ENCODE measurements around the gene WDR6.

DNA sequence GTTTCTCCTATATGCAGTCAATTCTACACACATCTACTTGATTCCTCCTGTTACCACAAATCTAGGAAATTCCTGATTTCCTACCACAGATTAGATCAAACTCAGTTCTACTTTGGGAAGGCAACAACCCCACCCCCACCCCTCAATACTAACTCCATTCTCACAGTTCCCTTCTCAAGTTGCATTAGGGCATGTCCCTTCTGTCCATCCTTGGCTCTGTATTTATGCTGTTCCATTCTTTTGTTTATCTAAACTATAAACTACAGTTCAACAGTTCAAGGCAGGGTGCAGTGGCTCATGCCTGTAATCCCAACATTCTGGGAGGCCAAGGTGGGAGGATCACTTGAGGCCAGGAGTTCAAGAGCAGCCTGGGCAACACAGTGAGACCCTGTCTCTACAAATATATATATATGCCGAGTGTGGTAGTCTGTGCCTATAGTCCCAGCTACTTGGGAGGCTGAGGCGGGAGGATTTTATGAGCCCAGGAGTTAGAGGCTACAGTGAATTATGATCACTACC is 47.2 kb downstream of the WDR6 start:
- TF ChIP-seq, protein P1, sequence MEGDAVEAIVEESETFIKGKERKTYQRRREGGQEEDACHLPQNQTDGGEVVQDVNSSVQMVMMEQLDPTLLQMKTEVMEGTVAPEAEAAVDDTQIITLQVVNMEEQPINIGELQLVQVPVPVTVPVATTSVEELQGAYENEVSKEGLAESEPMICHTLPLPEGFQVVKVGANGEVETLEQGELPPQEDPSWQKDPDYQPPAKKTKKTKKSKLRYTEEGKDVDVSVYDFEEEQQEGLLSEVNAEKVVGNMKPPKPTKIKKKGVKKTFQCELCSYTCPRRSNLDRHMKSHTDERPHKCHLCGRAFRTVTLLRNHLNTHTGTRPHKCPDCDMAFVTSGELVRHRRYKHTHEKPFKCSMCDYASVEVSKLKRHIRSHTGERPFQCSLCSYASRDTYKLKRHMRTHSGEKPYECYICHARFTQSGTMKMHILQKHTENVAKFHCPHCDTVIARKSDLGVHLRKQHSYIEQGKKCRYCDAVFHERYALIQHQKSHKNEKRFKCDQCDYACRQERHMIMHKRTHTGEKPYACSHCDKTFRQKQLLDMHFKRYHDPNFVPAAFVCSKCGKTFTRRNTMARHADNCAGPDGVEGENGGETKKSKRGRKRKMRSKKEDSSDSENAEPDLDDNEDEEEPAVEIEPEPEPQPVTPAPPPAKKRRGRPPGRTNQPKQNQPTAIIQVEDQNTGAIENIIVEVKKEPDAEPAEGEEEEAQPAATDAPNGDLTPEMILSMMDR (IDR thresholded peaks at IDR 0.05): no peak
- TF ChIP-seq POLR2A (IDR thresholded peaks at IDR 0.05): no peak

Data from prostate gland (tissue), 2 donors.